CD4-positive, alpha-beta T cell treated with Interleukin-10 for 1 hour (primary cell): ENCODE measurements around the gene BLVRA.
"Not testable (repeated sequence)": the region's sequence is repeated elsewhere in the genome, so short reads cannot be mapped to it uniquely, and the experiment has no call there.

Experiments used
- DNase-seq: peaks from one replicate; pipeline ENCODE4 v3.0.0-alpha.2; 2020

Gene BLVRA

GRCh38 chr7:43758029-43758821 lies at the start of gene BLVRA:
BLVRA (plus strand) TSS chr7:43758680; CDS start chr7:43771159, 12,479 bp downstream.
- peak; percentile 75 for DNase-seq

GRCh38 chr7:43711503-43711902 lies 47.0 kb upstream of the BLVRA start:
- no peak for DNase-seq

- DNase-seq = not testable (repeated sequence)
These were observed 42.5 kb upstream of the BLVRA start for GRCh38 chr7:43715966-43716365.

GRCh38 chr7:43716598-43716997 lies 41.9 kb upstream of the BLVRA start:
- DNase-seq = no peak

GRCh38 chr7:43721193-43721806 lies 37.2 kb upstream of the BLVRA start:
- DNase-seq = peak; percentile 77

GRCh38 chr7:43723007-43723341 lies 35.5 kb upstream of the BLVRA start:
- no peak for DNase-seq

GRCh38 chr7:43725251-43725650 lies 33.2 kb upstream of the BLVRA start:
- DNase-seq = no peak

GRCh38 chr7:43726466-43726865 lies 32.0 kb upstream of the BLVRA start:
- no peak for DNase-seq

GRCh38 chr7:43727003-43727402 lies 31.5 kb upstream of the BLVRA start:
- DNase-seq = no peak

- no peak for DNase-seq
These were observed 31.0 kb upstream of the BLVRA start for GRCh38 chr7:43727494-43727893.

- peak; percentile 86 for DNase-seq
These were observed 29.1 kb upstream of the BLVRA start, which contains the start of gene COA1 for GRCh38 chr7:43729214-43729923. COA1 (minus strand) TSS chr7:43729523; CDS start chr7:43648614, 80,909 bp downstream.

- no peak for DNase-seq
These were observed 28.6 kb upstream of the BLVRA start for GRCh38 chr7:43729924-43730248.

- not testable (repeated sequence) for DNase-seq
These were observed 27.0 kb upstream of the BLVRA start for GRCh38 chr7:43731494-43731893.

- DNase-seq = not testable (repeated sequence)
These were observed 23.7 kb upstream of the BLVRA start for GRCh38 chr7:43734575-43735332.

- DNase-seq = no peak
These were observed 23.1 kb upstream of the BLVRA start for GRCh38 chr7:43735403-43735801.

- no peak for DNase-seq
These were observed 22.5 kb upstream of the BLVRA start for GRCh38 chr7:43735802-43736603.

- no peak for DNase-seq
These were observed 20.9 kb upstream of the BLVRA start for GRCh38 chr7:43737467-43738127.

- no peak for DNase-seq
These were observed 15.8 kb upstream of the BLVRA start for GRCh38 chr7:43742692-43743091.

- DNase-seq = no peak
These were observed 11.0 kb upstream of the BLVRA start for GRCh38 chr7:43747328-43748105.

- no peak for DNase-seq
These were observed 9.0 kb upstream of the BLVRA start for GRCh38 chr7:43749383-43749940.
